ENCODE measurements around the gene ANKRD6.

Gene ANKRD6

GRCh38 chr6:89567630-89568390, 134.9 kb downstream of the ANKRD6 start:
- Histone ChIP-seq H3K79me2 (ENCODE audit: insufficient read depth, low read length) (no peaks in the 10 kb centered on the region), H4K20me1 (ENCODE audit: low read depth, low read length) (no peaks in the 10 kb centered on the region), H3K27ac (ENCODE audit: low read depth, low read length) (no peak overlapping the region), H3K27me3 (ENCODE audit: low read length) (no peaks in the 10 kb centered on the region), H3K9me2 (replicated peaks; ENCODE audit: insufficient read depth, low read length) (no peaks in the 10 kb centered on the region), H3K9me3 (ENCODE audit: insufficient read depth, low read length) (no peaks in the 10 kb centered on the region), H3F3A (ENCODE audit: insufficient read depth) (no peaks in the 10 kb centered on the region), H3K4me2 (ENCODE audit: low read depth, low read length, poor library complexity, severe bottlenecking) (no peak overlapping the region), H2AFZ (ENCODE audit: low read depth, low read length, severe bottlenecking) (no peak overlapping the region), H3K9ac (ENCODE audit: low read length) (no peak overlapping the region), H3K36me3 (ENCODE audit: low read length) (no peaks in the 10 kb centered on the region), H3K4me3 (ENCODE audit: insufficient read depth, low read length, poor library complexity, severe bottlenecking) (no peak overlapping the region)
- TF ChIP-seq CTCF (IDR thresholded peaks at IDR 0.05; ENCODE audit: insufficient read depth, low read length, poor library complexity, severe bottlenecking), result no peak
- TF ChIP-seq EZH2phosphoT487 (conservative IDR thresholded peaks at IDR 0.05; ENCODE audit: low read length), result no peak

- H3K27ac ChIP-seq (ENCODE audit: low read depth, low read length), result no peak overlapping the region
- no peaks in the 10 kb centered on the region for H3K27me3 ChIP-seq (ENCODE audit: low read length)
- TF ChIP-seq EZH2phosphoT487 (conservative IDR thresholded peaks at IDR 0.05; ENCODE audit: low read length) (no peak), CTCF (IDR thresholded peaks at IDR 0.05; ENCODE audit: insufficient read depth, low read length, poor library complexity, severe bottlenecking) (no peak)
- H3F3A ChIP-seq (ENCODE audit: insufficient read depth), result no peaks in the 10 kb centered on the region
- H3K79me2 ChIP-seq (ENCODE audit: insufficient read depth, low read length), result no peaks in the 10 kb centered on the region
- H3K36me3 ChIP-seq (ENCODE audit: low read length), result no peaks in the 10 kb centered on the region
- H3K9ac ChIP-seq (ENCODE audit: low read length), result no peak overlapping the region
- no peaks in the 10 kb centered on the region for H4K20me1 ChIP-seq (ENCODE audit: low read depth, low read length)
- H3K4me2 ChIP-seq (ENCODE audit: low read depth, low read length, poor library complexity, severe bottlenecking), result no peak overlapping the region
- no peak overlapping the region for H3K4me3 ChIP-seq (ENCODE audit: insufficient read depth, low read length, poor library complexity, severe bottlenecking)
- H3K9me3 ChIP-seq (ENCODE audit: insufficient read depth, low read length), result no peaks in the 10 kb centered on the region
- H3K9me2 ChIP-seq (replicated peaks; ENCODE audit: insufficient read depth, low read length), result no peaks in the 10 kb centered on the region
- H2AFZ ChIP-seq (ENCODE audit: low read depth, low read length, severe bottlenecking), result no peak overlapping the region
Observed at GRCh38 chr6:89574910-89575561, 142.1 kb downstream of the ANKRD6 start.

- Histone ChIP-seq H3K4me3 (ENCODE audit: insufficient read depth, low read length, poor library complexity, severe bottlenecking) (no peak overlapping the region), H2AFZ (ENCODE audit: low read depth, low read length, severe bottlenecking) (no peak overlapping the region), H3K79me2 (ENCODE audit: insufficient read depth, low read length) (no peaks in the 10 kb centered on the region), H3F3A (ENCODE audit: insufficient read depth) (no peaks in the 10 kb centered on the region), H4K20me1 (ENCODE audit: low read depth, low read length) (no peaks in the 10 kb centered on the region), H3K27ac (ENCODE audit: low read depth, low read length) (no peak overlapping the region), H3K4me2 (ENCODE audit: low read depth, low read length, poor library complexity, severe bottlenecking) (no peak overlapping the region), H3K9ac (ENCODE audit: low read length) (no peak overlapping the region), H3K27me3 (ENCODE audit: low read length) (no peaks in the 10 kb centered on the region), H3K9me2 (replicated peaks; ENCODE audit: insufficient read depth, low read length) (no peaks in the 10 kb centered on the region), H3K36me3 (ENCODE audit: low read length) (no peaks in the 10 kb centered on the region), H3K9me3 (ENCODE audit: insufficient read depth, low read length) (no peaks in the 10 kb centered on the region)
- TF ChIP-seq CTCF (IDR thresholded peaks at IDR 0.05; ENCODE audit: insufficient read depth, low read length, poor library complexity, severe bottlenecking) (no peak), EZH2phosphoT487 (conservative IDR thresholded peaks at IDR 0.05; ENCODE audit: low read length) (no peak)
Observed at GRCh38 chr6:89575562-89575960, 142.6 kb downstream of the ANKRD6 start.
